Measurements from ENCODE around the gene GUCY2D. TPM values are rescaled to one million over a fixed set of nuclear protein-coding genes. Genes with fewer than 3 reads are reported as not detected.
"Not testable (repeated sequence)": the region's sequence is repeated elsewhere in the genome, so short reads cannot be mapped to it uniquely, and the experiment has no call there.

Gene GUCY2D
- total RNA-seq: 1 to 10 TPM; 1.1 to 3.4 TPM
- under 1 TPM in 2 of 6 donors, not detected in 4; 0.13 to 0.34 TPM for polyA plus RNA-seq (ENCODE audit: insufficient read length in 6 of 6)
- long read RNA-seq, donor 1: 0 reads
- long read RNA-seq, donor 2: 0 reads
- long read RNA-seq, donor 3: 0 reads
- long read RNA-seq, donor 4, partial matches to known transcripts: 3 of 5 reads
- long read RNA-seq, donor 4, other reads (novel, unspliced or antisense): 2 of 5 reads
- long read RNA-seq, donor 5: 0 reads
- long read RNA-seq, donor 6: 0 reads
- long read RNA-seq, donor 7: 0 reads
- long read RNA-seq, donor 8: 0 reads
- long read RNA-seq, donor 9: 0 reads
- long read RNA-seq, donor 10: 0 reads
- long read RNA-seq, donor 11: 0 reads
- long read RNA-seq, donor 12: 0 reads

- DNase-seq: peak in 1 of 4 donors; percentile 86
- H3K27me3 ChIP-seq: peaks cover 32 to 94% of the 10 kb centered on the region in 2 donors
- peak within 1 kb of the TSS in 1 of 2 donors; percentile 6 for H3K4me3 ChIP-seq
- TF ChIP-seq CTCF (IDR thresholded peaks at IDR 0.05): no peak
- no peak within 1 kb of the TSS for H3K27ac ChIP-seq
- peak; percentile 46 for ATAC-seq
- H3K4me1 ChIP-seq: peaks cover 0 to 16% of the 10 kb centered on the region in 2 donors
- intact Hi-C loops (cut with DNase I): no loop called here
- H3K36me3 ChIP-seq: no peaks in the 10 kb centered on the region
- no peaks in the 10 kb centered on the region for H3K9me3 ChIP-seq
These were observed at the start of gene GUCY2D for GRCh38 chr17:8001976-8002720. GUCY2D (plus strand) TSS chr17:8002615; CDS start chr17:8003048, 433 bp downstream.

- H3K4me1 ChIP-seq; H3K9me3 ChIP-seq; H3K27me3 ChIP-seq; intact Hi-C loops (cut with DNase I); ATAC-seq; H3K27ac ChIP-seq; DNase-seq: not testable (repeated sequence)
- H3K36me3 ChIP-seq: peaks cover 0 to 21% of the 10 kb centered on the region in 2 donors
- peak overlapping the region in 1 of 2 donors; percentile 13 for H3K4me3 ChIP-seq
These were observed 49.1 kb upstream of the GUCY2D start for GRCh38 chr17:7953266-7953665.

GRCh38 chr17:7955414-7956227, 46.8 kb upstream of the GUCY2D start:
- H3K36me3 ChIP-seq: no peaks in the 10 kb centered on the region
- H3K4me3 ChIP-seq: no peak overlapping the region
- H3K4me1 ChIP-seq: peaks cover 2 to 19% of the 10 kb centered on the region in 2 donors
- intact Hi-C loops (cut with DNase I): no loop called here
- ATAC-seq (peak; percentile 30), DNase-seq (no peak)
- no peaks in the 10 kb centered on the region for H3K9me3 ChIP-seq
- TF ChIP-seq CTCF (IDR thresholded peaks at IDR 0.05): no peak
- H3K27ac ChIP-seq: peak overlapping the region; percentile 29 to 64
- peaks cover 0 to 4% of the 10 kb centered on the region in 2 donors for H3K27me3 ChIP-seq

GRCh38 chr17:7956228-7956965, 46.0 kb upstream of the GUCY2D start:
- no peaks in the 10 kb centered on the region for H3K9me3 ChIP-seq
- intact Hi-C loops (cut with DNase I): no loop called here
- DNase-seq (peak in 2 of 4 donors; percentile 59 to 68), ATAC-seq (peak; percentile 66)
- peak overlapping the region; percentile 29 to 64 for H3K27ac ChIP-seq
- no peaks in the 10 kb centered on the region for H3K36me3 ChIP-seq
- no peak overlapping the region for H3K4me3 ChIP-seq
- peaks cover 0 to 11% of the 10 kb centered on the region in 2 donors for H3K27me3 ChIP-seq
- H3K4me1 ChIP-seq: peaks cover 2 to 21% of the 10 kb centered on the region in 2 donors
- TF ChIP-seq CTCF (IDR thresholded peaks at IDR 0.05): no peak

Measured in left lung (tissue), 14 donors.